AG09319 (cell line): ENCODE results near the gene GARNL3.

Experiments used
- DNase-seq: peaks from one replicate; pipeline ENCODE4 v3.0.0-alpha.2; 2010; ENCODE audit warnings: low read depth; ENCODE audit errors: extremely low read depth
- TF ChIP-seq, protein P1 (sequence below): IDR thresholded peaks from 2 replicates; pipeline ENCODE4 v1.5.1; 2011; ENCODE audit warnings: low read depth, mild to moderate bottlenecking, inconsistent platforms, low read length, moderate library complexity

Gene GARNL3

DNA sequence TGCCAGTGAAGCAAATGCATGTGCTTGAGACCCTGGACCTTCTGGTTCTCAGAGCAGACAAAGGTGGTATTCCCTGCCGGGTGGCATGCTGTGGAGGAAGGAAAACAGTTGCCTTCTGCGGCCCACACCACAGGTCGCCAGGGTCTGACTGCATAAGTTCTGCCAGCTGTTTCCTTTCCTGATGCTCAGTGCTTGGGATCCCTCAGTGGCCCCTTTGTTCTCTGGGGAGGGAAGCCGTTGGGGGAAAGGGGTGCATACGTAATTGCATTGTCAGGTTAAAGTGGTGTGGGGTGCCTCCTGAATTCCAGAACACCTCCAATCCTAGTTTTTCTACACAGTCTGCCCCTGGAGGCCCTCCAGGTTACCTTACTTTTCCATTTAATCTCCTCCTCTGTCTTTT is 89.3 kb downstream of the GARNL3 start:
- no peak for DNase-seq
- TF ChIP-seq, protein P1, sequence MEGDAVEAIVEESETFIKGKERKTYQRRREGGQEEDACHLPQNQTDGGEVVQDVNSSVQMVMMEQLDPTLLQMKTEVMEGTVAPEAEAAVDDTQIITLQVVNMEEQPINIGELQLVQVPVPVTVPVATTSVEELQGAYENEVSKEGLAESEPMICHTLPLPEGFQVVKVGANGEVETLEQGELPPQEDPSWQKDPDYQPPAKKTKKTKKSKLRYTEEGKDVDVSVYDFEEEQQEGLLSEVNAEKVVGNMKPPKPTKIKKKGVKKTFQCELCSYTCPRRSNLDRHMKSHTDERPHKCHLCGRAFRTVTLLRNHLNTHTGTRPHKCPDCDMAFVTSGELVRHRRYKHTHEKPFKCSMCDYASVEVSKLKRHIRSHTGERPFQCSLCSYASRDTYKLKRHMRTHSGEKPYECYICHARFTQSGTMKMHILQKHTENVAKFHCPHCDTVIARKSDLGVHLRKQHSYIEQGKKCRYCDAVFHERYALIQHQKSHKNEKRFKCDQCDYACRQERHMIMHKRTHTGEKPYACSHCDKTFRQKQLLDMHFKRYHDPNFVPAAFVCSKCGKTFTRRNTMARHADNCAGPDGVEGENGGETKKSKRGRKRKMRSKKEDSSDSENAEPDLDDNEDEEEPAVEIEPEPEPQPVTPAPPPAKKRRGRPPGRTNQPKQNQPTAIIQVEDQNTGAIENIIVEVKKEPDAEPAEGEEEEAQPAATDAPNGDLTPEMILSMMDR = no peak

DNA sequence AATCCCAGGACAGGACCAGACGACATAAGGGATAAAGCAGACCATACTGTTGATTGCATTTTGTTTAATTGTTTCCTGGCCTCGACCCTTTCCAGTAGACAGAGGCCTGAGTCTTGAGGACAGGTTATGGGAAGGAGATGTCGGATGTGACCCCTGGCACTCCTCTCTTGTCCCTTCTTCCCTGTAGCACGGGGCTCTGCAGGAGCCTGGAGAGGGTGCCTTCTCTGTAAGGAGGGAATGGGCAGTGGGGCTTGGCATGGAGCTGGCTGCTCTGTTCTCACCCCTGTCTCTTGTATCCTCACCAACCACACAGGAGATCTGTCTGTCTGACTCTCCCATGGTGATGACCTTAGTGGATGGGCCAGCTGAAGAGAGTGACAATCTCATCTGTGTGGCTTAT is 92.3 kb downstream of the GARNL3 start:
- DNase-seq = no peak
- TF ChIP-seq, protein P1 = no peak

DNA sequence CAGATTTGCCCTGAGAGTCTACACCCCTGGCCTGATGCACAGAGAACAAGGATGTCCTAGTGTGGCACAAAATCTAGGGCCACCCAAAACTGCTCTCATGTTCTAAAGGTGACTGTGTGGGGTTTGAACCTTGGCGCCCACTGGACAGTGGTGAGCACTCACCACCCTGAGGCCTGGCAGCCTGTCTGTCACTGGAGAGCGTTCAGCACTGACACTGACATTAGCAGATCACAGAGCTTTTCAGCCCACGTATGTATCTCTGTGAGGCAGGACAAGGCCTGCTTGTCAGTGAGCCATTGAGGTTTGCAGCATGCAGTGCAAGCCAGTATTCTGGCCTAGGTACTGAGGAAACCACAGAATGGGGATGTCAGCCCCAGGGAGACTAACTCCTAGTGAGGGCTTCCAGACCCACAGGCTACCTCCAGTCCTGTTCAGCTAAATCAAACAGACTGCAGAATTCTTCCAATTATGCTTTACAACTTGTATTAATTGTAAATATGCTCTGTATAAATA is 93.5 kb downstream of the GARNL3 start:
- DNase-seq = no peak
- TF ChIP-seq, protein P1 = no peak

DNA sequence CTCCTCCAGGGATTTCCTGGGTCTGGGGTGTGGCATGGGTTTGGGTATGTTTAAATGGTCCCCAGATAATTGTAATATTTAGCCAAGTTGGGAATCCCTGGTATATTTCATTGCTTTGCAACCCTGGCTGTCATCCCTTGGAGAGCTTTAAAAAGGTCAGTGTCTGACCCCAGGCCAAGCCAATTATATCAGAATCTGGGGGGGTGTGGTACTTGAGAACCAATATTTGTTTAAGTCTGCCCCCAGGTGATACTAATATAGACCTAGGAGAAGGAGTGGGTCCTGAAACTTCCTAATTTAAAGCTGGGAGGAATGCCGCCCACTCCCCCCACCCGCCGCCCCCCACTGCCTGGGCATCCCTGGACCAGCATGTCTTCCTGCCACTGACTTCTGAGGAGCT is 94.2 kb downstream of the GARNL3 start:
- DNase-seq = no peak
- TF ChIP-seq, protein P1 = no peak

DNA sequence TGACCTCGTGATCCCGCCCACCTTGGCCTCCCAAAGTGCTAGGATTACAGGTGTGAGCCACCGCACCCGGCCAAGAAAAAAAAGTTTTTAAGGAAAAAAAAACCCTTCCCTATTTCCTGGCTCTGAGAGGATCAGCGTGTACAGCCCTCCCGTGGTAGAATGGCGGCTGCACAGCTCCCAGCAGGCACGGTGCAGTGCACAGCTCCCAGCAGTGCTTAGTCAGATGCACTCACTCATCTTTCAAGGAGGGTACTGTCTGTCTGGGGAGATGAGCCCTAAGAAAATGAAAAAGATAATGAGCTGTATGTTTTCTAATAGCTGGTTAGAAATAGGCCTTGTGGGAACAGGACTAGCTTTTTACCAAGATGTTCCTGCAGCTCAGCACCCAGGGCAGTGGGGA is 95.7 kb downstream of the GARNL3 start:
- TF ChIP-seq, protein P1 = no peak
- no peak for DNase-seq

DNA sequence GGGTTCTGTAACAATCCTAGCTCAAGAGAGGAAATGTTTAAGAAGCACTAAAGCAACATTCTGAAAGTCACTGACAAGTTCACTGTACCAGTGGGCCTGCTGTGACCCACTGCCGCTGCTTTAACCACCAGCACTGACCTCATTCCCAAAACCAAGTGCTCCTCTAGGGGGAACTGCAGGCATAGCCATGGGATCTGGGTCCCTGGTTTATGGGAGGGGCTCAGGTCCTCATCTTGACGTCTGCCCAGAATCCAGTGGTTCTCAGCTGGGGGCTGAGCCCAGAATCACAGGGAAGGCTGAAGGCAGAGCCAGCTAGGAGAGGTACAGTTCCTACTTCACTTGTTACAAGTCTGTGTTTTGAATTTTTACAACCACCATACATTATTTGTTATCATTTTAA is 96.3 kb downstream of the GARNL3 start:
- TF ChIP-seq, protein P1 = peak; percentile 28
- DNase-seq = no peak

DNA sequence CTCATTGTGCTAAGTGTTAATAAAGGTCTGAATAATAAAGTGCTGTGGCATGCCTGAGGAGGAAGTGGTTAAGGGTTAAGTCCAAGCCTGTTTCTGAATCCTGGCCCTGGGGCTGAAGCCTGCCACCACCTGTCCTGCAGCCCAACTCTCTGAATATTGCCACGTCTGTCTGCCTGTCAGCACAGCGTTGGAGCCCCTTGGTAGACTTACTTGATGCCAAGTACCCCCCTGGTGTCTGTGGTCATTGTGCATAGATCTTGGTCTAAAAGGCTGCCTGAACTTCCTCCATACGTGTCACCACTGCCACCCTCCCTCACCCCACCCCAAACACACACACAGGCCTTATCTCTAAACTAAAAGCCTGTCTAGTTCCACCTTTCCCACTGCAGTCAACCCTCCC is 97.0 kb downstream of the GARNL3 start:
- no peak for DNase-seq
- TF ChIP-seq, protein P1 = no peak
